Right ventricle myocardium inferior (tissue), 1 donor: ENCODE results near the gene CCDC50. TPM values are rescaled to one million over a fixed set of nuclear protein-coding genes. Genes with fewer than 3 reads are reported as not detected.

Experiments used
- ATAC-seq: fragments of 200-7000 bp; cut with Tn5 transposase; one replicate; pipeline ENCODE4 v1.9.1; 2020; ENCODE audit warnings: mild to moderate bottlenecking, moderate library complexity
- DNase-seq: peaks from one replicate; pipeline ENCODE4 v3.0.0; 2021; ENCODE audit errors: missing footprints
- intact Hi-C: fragments of 100-400 bp; cut with DNase I; formaldehyde crosslinking; loops from one replicate; pipeline ENCODE4 v1.11.0; 2022
- long read RNA-seq: library from polyadenylated mRNA; unstranded; transcript quantifications from one replicate; pipeline ENCODE4 v2.0.0, GENCODE V29; 2021
- total RNA-seq: library from RNA; stranded (reverse); fragmentation: NEBNext Ultra II Directional; extraction: Animal tissue kit (Norgen Biotek cat#: 25700); gene quantifications from one replicate; pipeline ENCODE4 v1.2.1, GENCODE V29; 2021
- donor health status: DM: no; HTN: yes; CAD: no; lungs with severe emphysema.

CCDC50 gene
- total RNA-seq, result 57.8 TPM
- long read RNA-seq, full-length matches to known transcripts, result 24 of 29 reads
- long read RNA-seq, partial matches to known transcripts, result 4 of 29 reads
- long read RNA-seq, other reads (novel, unspliced or antisense), result 1 of 29 reads

GRCh38 chr3:191328962-191329653, at the start of gene CCDC50:
Gene CCDC50, plus strand, starts transcription at chr3:191329394. Its CDS starts 281 bp downstream, at chr3:191329675.
- intact Hi-C loops, result loop anchor here (10.0 kb wide), 1 partner anchor 84 kb away; no protein-coding TSS in a partner anchor
- ATAC-seq, result peak; percentile 93
- DNase-seq, result peak; percentile 92

GRCh38 chr3:191280111-191280510, 49.1 kb upstream of the CCDC50 start:
- intact Hi-C loops, result no loop called here
- ATAC-seq (no peak), DNase-seq (no peak)

GRCh38 chr3:191280882-191281281, 48.3 kb upstream of the CCDC50 start:
- ATAC-seq (no peak), DNase-seq (no peak)
- intact Hi-C loops, result no loop called here

GRCh38 chr3:191282251-191283185, 46.7 kb upstream of the CCDC50 start:
- ATAC-seq (no peak), DNase-seq (no peak)
- intact Hi-C loops, result no loop called here

GRCh38 chr3:191283400-191283799, 45.8 kb upstream of the CCDC50 start:
- intact Hi-C loops, result no loop called here
- no peak for DNase-seq
- no peak for ATAC-seq

- DNase-seq, result no peak
- intact Hi-C loops, result no loop called here
- no peak for ATAC-seq
Observed at GRCh38 chr3:191290311-191291025, 38.7 kb upstream of the CCDC50 start.

GRCh38 chr3:191292243-191293015, 36.8 kb upstream of the CCDC50 start:
- intact Hi-C loops, result no loop called here
- ATAC-seq, result no peak
- DNase-seq, result no peak

GRCh38 chr3:191294291-191294690, 34.9 kb upstream of the CCDC50 start:
- ATAC-seq (no peak), DNase-seq (no peak)
- intact Hi-C loops, result no loop called here

- intact Hi-C loops, result no loop called here
- no peak for DNase-seq
- no peak for ATAC-seq
Observed at GRCh38 chr3:191296041-191296541, 33.1 kb upstream of the CCDC50 start.

- no peak for ATAC-seq
Observed at GRCh38 chr3:191298846-191299245, 30.3 kb upstream of the CCDC50 start.

GRCh38 chr3:191300422-191300821, 28.8 kb upstream of the CCDC50 start:
- ATAC-seq (no peak), DNase-seq (no peak)
- intact Hi-C loops, result no loop called here

More at GRCh38 chr3:191298846-191299245, 30.3 kb upstream of the CCDC50 start:
- DNase-seq, result no peak
- intact Hi-C loops, result no loop called here

- DNase-seq (no peak), ATAC-seq (no peak)
- intact Hi-C loops, result no loop called here
Observed at GRCh38 chr3:191301017-191301416, 28.2 kb upstream of the CCDC50 start.

GRCh38 chr3:191301782-191302411, 27.3 kb upstream of the CCDC50 start:
- intact Hi-C loops, result no loop called here
- DNase-seq, result no peak
- ATAC-seq, result no peak

GRCh38 chr3:191302451-191302850, 26.7 kb upstream of the CCDC50 start:
- intact Hi-C loops, result no loop called here
- DNase-seq (no peak), ATAC-seq (no peak)

GRCh38 chr3:191303596-191303995, 25.6 kb upstream of the CCDC50 start:
- DNase-seq (no peak), ATAC-seq (no peak)
- intact Hi-C loops, result no loop called here

- DNase-seq (no peak), ATAC-seq (no peak)
- intact Hi-C loops, result no loop called here
Observed at GRCh38 chr3:191306428-191306827, 22.8 kb upstream of the CCDC50 start.

GRCh38 chr3:191307341-191307740, 21.9 kb upstream of the CCDC50 start:
- ATAC-seq, result no peak
- intact Hi-C loops, result no loop called here
- no peak for DNase-seq

GRCh38 chr3:191313296-191313695, 15.9 kb upstream of the CCDC50 start:
- no peak for ATAC-seq
- intact Hi-C loops, result no loop called here
- no peak for DNase-seq
